Fibroblast of skin of right quadriceps (primary cell): Measurements from ENCODE around the gene HES3.

ENCODE experiments used
- DNase-seq: peaks from one replicate; pipeline ENCODE4 v3.0.0-alpha.2; 2013

HES3 gene

DNA sequence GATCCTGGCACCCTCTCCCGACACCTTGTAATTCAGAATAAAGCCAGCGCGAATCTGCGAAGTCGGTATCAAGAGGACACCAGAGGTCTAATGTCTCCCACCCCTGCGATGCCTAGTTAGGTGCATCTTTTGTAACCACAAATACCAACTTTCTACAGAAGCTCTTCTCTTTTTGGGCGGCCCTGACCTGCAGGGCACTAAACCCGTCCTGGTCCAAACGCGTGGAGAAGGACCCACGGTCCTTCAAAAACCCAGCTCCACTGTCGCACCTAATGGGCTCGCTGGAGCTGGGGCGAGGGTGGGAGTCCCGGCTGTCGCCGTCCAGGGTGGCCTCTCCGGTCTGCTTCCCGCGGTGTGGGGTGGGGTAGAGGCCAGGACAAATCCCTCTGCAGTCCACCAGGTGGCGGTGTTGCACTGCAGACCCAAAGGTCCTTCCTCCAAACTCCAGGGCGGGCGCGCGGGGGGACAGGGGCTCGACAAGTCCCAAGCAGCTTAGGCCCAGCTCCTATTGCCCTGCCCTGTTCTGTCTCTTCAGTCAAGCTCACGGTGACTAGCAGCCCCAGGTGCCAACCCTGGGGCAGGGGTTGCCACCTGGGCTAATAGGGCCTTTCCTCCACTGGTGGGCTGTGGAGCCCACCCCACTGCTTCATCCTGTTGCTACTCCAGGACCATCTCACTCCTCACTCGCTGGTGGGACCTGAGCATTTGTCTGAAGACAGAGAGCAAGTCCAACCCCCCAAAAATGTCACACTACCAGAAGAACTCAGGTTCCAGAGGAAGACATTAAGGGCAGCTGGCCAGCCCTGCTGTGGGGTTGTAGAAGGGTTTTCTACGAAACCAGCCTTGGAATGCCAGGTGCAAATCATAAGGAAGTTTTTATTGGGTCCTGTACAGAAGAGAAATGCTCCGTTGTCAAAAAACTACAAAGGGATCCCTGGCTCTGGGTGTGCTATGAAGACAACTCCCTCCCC, 2.8 kb downstream of the HES3 start:
- peak; percentile 60 for DNase-seq

DNA sequence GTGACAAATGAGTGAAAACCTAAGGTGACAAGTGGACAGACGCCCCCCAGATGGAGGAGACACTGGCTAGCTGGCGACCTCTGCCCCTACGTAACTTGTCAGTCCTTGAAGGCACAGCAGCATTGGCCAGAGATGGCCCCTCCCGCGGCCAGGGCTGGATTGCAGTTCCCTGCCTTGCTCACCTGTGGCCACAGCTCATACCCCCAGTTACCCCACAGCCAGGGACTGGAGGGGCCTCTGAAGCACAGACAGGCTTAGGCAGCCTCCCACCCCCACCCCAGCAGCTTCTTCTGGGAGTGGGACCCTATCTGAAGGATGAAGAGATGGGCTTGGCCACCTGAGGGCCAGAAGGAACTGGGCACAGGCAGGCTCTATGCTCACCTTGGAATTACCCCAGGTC, 3.7 kb downstream of the HES3 start:
- DNase-seq = no peak

DNA sequence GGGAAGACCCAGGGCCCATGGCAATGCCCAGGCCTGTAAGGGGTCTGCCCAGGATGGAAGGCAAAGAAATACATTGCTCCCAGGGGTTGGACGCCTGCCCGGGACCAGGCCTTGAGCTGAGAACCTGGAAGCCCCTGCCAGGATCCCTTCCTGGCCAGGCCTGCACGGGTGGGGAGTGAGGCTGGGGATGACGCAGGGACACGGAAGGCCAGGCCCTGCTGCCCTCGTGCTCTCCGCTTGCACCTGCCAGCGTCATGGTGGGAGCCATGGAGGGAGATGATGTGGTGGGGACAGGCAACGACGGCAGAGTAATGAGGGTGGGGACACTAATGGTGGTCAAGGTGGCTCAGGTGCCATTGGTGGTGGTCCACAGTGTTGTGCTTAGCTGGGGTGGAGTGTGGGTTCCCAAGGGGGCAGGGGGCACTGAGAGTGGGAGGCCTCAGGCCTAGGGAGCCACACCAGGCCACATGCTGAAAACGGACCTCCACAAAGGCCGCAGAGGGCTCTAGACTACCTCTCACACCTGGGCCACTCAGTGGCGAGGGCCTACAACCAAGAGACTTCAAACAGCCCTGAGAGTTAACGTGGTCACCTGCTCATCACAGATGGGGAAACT, 4.3 kb downstream of the HES3 start:
- no peak for DNase-seq

DNA sequence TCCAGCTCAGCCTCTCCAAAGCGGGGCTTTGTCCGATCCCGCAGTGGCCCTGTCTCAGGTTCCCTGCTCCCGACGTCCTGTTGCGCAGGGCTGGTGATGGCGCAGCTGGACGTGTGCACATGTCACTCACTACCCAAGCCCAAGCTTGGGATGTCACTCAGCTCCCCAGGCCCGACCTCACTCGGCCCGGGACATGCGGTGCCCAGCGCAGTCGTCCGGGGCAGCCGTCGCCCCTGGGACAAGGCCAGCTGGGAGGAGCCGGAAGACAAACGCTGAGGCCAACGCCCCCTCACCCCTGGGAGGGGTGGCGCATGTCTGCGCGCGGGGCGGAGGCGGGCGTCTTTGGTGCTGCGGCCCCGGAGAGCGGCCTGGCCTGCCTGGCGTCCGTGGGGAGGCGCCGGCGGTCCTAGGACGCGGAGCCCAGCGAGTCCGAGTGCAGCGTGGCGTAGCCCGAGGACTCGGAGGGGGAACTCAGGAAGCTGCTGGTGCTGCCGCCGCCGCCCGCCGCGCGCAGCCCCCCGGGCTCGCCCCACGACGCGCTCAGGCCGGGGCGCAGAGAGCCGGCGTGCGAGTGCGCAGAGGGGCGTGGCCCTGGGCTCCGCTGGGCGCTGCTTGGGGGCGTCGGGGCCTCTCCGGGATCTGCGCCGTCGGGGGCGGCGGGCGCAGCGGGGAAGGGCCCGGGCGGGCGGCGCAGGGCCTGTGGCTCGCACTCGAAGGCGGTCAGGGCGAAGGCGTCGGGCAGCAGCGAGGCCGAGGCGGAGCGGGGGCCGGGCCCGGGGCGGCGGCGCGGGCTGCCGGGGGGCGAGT, 5.2 kb downstream of the HES3 start:
- DNase-seq = no peak

DNA sequence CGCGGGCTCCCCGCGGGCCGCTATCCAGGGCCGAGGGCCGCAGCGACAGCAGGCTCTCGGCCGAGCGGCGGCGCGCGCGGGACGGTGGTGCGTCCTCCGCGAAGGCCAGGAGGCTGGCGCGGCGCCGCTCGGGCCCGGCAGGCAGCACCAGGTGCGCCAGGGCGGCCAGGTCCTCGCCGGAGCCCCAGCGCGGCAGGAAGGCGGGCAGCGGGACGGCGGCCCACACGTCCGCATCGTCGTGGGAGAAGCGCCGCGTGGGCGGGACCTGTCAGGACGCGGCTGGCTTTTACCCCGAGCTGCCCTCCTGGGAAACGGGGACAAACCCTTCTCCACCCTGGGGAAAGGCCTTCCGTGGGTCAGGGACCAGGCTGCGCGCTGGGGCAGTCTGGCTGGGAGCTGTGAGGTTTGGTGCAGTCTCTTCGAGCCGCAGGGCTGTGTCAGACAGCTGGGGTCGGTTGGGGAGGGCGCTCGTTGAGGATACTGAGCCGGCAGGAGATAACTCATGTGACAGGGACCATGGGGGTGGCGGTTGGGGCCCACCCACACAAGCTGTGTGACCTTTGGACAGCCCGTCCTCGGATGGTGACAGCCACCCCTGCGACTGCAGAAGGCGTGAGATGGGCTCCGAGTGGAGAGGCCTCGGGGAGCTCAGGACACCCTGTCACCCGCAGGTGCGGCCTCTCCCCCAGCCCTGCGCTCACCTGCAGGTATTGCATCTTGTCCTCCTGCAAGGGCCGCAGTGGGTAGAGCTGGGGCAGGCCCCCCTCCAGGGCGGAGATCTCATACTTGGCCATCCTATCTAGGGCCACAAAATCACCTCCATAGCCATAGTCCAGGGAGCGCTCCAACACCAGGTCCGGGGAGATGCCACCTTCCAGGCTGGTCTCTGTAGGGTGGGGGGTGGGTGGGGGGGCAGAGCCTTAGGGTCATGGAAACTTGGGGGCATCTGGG, 6.0 kb downstream of the HES3 start:
- no peak for DNase-seq

DNA sequence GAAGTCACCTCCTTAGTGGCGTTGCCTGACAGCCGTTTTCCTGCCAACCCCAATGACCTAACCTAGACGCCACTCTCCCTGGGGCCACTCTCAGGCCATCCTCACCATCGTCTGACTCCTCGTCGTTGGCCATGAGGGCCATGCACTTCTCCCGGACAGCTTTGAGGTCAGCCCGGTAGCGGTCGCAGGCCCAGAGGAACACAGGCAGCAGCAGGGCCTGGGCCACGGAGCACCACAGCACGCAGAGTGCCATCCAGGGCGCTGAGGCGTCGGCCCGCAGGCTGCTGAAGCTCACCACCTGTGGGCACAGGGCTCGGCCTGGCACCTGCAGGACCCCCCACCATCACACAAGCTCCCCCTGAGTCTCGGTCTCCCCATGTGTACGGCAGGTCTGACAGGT, 7.3 kb downstream of the HES3 start:
- no peak for DNase-seq

DNA sequence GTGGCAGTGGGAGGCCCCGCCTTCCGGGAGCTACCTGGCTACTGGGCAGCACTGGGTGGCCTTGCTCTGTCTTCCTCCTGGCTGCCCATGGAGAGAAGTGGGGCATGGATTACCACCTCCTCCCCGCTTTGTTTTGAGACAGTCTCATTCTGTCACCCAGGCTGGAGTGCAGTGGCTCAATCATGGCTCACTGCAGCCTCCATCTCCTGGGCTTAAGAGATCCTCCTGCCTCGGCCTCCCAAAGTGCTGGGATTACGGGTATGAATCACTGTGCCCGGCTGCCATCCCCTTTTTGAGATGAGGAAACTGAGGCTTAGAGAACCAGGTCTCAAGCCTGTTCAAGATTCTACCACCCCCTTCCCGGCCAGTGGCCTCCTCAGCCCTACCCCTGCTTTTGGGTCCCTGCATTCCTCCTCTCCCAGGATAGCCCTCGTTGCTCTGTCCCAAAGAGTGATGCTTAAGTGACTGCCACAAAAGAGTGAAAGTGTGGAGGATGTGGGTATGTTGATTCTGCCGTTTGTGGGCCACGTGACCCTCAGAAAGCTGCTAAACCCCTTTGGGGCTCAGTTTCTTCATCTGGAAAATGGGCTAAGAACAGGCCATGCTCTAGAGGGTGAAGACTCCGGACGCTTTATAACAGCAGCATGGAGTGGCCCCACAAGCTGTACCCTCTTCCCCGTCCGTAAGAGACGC, 7.8 kb downstream of the HES3 start:
- DNase-seq = no peak

DNA sequence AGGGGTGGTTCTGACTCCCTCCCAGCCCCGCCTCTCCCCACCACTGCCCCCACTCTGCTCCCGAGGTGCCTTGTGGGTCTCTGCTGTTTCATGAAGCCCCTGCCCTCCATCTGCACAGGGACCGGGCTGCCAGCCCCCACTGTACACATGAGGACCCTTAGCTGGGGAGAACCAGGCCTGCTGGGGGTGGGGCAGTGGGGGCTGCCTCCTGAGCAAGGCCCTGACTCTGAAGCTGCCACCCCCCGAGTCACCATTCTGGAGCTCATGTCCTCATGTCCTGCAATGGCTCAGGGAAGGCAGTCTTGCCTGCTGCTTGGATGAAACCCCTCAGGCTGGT, 8.4 kb downstream of the HES3 start:
- DNase-seq = no peak

DNA sequence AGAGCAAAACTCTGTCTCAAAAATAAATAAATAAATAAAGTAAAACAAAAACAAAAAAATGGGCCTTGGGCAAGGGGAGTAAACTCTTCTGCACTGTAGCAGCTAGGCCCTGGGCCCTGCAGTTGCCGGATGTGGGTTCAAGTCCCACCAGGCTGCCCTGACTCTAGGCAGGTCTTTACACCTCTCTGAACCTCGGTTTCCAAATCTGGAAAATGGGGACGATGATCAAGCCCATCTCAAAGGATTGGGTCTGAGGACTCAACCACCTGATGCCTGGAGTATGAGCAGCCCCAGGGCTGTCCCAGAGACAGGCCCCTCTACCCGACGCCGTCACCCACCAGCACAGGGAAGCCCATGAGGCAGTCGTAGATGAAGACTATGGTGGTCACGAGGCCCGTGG, 9.4 kb downstream of the HES3 start:
- no peak for DNase-seq

DNA sequence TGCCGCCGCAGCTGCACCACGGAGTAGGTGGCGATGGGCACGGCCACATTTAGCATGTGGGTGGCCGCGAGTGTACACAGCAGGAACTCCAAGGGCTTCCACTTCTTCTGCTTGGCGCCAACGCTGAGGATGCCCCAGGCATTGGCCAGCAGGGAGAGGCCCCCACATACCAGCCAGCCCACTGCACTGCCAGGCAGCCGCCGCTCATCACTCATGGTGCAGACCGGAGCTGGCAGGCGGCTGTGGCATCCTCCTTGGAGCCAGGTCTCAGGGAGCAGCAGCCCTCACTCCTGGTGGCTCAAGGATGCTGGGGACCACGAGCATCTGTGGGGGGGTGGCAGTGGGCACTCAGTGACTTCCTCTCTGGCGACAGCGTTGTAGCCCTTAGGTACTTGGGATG, 10.7 kb downstream of the HES3 start:
- DNase-seq = no peak

DNA sequence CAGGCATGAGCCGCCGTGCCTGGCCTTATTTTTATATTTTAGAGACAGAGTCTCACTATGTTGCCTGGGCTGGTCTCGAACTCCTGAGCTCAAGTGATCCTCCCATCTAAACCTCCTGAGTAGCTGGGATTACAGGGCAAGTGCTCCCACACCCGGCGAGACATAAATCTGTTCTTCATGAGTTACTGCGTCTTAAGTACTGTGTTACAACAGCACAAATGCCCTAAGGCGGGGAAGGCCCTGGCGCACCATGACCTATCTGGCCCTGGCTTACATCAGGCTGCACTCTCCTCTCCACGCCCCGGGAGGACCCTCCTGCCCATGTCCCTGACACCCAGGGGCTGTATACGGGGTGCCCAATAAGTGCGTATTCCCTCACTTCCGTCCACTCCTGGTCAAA, 12.7 kb downstream of the HES3 start:
- DNase-seq = no peak

DNA sequence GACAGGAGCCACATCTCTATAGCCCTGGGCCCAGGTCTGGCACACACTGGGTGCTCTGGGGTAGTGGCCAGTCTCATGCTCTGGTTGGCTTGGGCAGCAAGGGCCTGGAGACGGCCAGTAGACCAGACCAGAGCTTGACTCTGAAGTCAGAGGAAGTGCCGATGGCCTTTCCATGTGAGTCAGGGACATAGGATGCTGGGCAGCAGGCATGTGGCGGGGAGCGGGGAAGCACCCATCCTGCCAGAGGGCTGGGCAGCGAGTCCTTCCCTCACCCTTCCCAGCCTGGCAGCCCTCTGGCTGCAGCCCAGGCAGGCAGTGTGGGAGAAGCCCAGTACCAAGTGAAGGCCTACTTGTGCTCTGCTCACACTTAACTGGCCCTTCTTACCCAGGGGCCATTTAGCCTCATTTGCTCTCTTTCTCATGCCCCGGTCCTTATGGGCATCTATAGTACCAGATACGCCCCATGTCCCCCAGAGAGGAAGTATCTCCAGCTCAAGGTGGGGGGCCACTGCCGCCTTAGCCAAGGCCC, 13.6 kb downstream of the HES3 start:
- no peak for DNase-seq

DNA sequence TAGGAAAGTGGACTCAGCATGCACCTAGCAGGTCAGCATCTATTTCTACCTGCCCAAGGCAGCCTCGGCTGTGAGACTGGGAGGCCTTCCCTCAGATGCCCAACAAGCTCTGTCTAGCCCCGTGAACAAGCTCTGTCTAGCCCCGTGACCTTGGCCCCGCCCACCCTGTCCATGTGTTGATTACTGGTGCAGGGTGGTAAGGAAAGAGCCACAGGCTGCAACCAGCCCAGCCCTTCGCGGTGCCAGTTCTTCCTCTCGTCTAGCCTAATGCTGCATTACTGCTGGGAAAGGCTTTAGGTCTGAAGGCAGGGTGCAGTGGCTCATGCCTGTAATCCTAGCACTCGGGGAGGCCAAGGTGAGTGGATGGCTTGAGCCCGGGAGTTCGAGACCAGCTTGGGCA, 14.7 kb downstream of the HES3 start:
- no peak for DNase-seq

DNA sequence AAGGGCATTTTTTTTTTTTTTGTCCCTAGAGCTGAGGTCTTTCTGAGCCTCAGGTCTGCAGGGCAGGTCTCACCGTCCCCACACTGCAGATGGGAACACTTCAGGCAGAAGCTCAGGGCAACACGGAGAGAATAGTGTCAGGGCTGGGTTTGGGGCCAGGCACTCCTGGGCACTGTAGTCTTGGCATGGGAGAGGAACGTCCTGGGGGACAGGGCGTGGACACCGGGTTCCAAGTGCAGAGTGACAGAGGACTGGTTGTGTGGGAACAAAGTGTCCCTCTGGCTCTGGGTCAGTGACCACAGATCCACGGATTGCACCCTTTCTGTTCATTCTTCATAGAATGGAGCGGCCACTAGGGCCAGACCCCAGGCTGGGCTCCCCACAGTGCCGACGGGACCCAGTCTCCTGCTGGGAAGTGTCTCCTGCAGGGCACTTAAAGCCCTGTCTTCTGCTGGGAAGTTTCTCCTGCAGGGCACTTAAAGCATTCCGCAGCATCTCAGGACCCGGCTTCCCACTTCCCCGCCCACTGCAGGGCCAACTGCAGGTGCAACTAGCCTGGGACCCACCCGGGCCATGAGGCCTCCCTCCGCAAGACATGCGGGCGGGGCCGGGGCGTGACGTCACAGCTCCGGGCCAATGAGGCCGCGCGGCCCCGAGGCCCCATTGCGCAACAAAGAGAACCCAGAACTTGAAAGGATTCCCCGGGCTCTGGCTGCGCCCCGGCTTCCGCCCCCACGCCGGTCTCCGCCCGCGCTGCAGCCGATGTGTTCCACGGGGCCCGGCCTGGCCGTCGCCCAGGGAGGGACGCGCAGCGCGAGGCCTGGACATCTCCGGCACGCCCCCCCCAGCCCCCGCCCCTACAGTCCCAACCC, 15.7 kb downstream of the HES3 start:
- DNase-seq = peak; percentile 70

DNA sequence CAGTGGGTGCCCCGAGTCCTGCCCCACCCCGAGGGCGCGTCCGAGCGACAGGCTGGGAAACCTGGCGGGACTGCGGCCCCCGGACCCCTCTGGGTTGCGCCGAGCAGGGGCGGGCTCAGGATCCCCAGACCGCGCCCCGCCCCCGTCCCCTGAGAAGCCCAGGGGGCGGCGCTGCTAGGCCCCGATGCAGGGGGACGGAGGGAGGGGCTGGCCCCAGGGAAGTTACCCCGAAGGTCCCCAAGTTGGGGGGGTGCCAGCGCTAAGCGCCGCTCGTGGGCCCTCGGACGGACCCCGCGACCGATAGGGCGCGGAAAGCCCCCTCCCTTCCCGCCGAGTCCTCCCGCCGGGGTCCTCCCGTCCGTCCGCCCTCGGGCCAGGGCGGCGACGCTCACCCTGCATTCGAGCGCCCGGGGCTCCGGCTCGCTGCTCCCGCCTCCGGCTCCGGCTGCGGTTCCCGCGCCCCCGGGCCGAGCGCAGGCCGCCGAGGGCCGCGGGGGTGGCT, 16.5 kb downstream of the HES3 start:
- no peak for DNase-seq

DNA sequence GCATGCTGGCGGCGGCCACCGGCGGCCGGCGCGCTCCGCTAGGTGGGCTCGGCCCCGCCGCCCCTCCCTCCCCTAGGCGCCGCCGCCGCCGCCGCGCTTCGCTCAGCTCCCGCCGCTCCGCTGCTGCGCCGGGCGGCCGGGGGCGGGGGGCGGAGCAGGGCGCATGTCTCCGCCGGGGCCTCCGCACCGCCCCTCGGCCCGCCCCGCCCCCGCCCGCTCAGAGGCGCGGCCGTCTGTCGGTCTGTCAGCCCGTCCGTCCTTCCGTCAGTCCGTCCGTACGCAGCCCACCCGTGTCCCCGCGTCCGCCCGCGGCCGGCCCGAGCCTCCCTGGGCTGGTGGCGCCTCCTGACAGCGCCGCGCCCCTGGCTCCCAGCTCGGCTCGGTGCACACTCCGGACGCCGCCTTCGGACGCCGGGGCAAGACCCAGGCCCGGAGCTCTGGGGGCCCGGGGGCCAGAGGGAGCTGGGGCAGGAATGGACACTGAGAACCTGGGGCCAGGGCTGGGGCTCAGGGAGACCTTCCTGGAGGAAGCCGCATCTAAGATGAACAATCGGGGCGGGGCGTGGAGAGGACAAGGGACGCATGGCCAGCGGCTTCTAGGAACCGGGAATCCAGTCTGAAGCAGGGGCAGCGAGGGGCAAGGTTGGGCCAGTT, 17.1 kb downstream of the HES3 start, which contains the start of gene GPR153:
Gene GPR153, minus strand, starts transcription at position 138 of the 654 bp plus-strand sequence. CDS start 6,193 bp downstream, outside the sequence.
- peak; percentile 38 for DNase-seq

DNA sequence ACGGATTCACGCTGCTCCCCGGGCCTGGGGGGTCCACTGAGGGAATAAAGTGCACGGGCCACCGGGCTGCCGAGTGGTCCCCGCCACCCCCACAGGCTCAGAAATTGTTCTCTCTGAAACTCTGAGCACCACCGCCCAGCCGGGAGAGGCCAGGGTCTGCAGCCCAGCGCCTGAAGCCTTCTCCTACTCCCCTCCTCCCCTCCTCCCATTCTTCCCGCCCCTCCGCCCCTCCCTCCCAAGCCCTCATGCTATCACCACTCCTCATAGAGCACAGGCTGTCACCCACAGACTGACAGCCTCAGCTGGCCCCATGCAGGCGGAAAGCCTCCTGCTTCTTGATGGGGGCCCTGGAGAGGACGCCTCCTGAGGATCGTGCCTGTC, 17.6 kb downstream of the HES3 start:
- no peak for DNase-seq

DNA sequence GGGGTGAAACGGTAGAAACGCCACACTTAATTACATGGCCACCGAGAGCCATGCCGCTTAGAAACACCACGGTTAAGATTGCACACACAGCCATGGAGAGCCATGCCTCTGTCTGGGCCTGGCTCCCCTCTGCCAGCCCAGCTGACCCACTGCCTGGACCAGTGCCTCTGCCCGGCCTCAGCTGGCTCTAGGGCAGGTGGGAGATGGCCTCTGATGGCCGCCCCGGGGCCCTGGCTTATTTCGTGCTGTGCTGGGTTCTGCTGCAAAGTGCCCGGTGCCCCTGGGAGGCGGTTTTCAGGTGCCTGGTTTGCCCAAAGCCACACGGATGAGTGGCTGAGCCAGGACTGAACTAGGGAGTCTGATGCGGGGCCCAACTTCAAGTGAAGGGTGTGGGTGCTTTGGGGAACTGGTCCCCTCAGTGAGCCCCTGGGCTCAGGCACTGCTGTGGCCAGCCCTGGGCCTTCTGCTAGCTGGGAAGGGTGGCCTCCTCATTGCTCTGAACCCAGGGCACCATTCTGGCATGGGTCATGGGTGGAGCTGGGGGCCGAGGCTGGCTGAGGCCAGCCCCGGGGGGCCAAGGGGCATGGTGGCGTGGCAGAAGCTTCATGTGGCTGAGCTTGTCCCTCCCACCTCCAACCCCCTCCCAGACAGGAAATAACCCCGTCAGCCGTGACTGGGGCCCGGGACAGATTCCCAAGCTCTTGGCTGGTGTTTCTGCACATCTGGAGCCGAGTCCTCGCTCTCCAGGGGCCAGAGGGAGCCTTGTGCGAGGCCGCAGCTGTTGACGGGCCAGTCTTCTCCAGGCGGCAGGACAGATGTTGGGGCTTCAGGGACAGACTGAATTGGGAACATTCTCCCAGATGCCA, 18.8 kb downstream of the HES3 start:
- DNase-seq = no peak

DNA sequence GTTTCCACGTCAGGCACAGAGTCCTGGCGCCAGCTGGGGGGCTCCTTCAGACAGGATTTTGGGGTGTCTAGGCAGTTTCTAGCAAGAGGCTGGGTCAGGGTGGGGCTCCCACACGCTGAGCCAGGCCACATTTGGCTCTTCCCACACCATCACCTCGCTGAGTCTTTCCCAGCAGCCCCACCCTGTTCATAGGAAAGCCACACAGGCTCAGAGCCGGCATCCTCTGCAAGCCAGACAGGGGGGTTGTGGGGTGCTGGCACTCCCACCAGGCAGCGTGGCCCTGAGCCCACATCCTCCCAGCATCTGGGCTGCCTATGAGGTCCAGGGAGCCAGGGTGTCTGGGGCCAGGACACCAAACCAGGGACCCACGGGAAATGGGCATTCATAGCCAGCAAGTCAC, 19.7 kb downstream of the HES3 start:
- no peak for DNase-seq
